ENCODE measurements around the gene EIF3I. TPM values are rescaled to one million over a fixed set of nuclear protein-coding genes. Genes with fewer than 3 reads are reported as not detected.

The EIF3I gene
- total RNA-seq, 3 donors from 2014 or later (not counting 1 experiment from before 2014, with no cell fraction given) = 107 to 126 (median 110) TPM

GRCh38 chr1:32247452-32247851 is 25.2 kb downstream of the EIF3I start:
- WGBS (ENCODE audit: insufficient coverage) = 96% methylated on average over 12 of the region's 12 CpGs
- Mint-ChIP-seq H3K27me3 (ENCODE audit: low read depth in 2 of 2) (no peaks in the 10 kb centered on the region), H3K36me3 (no peaks in the 10 kb centered on the region), H3K9me3 (no peaks in the 10 kb centered on the region), H3K27ac (peak overlapping the region; percentile 93 to 96), H3K4me1 (peaks cover 44 to 55% of the 10 kb centered on the region in 2 donors), H3K4me3 (peak overlapping the region; percentile 75)
- Histone ChIP-seq H3K9me3 (ENCODE audit: control insufficient read depth, insufficient read depth, low read length) (no peaks in the 10 kb centered on the region), H3K27me3 (ENCODE audit: control insufficient read depth, insufficient read depth, low read length) (no peaks in the 10 kb centered on the region), H3K27ac (ENCODE audit: low read length) (peak overlapping the region; percentile 51), H3K36me3 (ENCODE audit: control insufficient read depth, insufficient read depth, low read length) (no peaks in the 10 kb centered on the region), H3K4me3 (ENCODE audit: low read length) (no peak overlapping the region), H3K4me1 (ENCODE audit: control insufficient read depth, insufficient read depth, low read length) (peaks cover 56% of the 10 kb centered on the region)
- ATAC-seq = no peak
- TF ChIP-seq CTCF (IDR thresholded peaks at IDR 0.05) = no peak
- intact Hi-C loops (cut with micrococcal nuclease) = no loop called here
- no peak for DNase-seq

DNA sequence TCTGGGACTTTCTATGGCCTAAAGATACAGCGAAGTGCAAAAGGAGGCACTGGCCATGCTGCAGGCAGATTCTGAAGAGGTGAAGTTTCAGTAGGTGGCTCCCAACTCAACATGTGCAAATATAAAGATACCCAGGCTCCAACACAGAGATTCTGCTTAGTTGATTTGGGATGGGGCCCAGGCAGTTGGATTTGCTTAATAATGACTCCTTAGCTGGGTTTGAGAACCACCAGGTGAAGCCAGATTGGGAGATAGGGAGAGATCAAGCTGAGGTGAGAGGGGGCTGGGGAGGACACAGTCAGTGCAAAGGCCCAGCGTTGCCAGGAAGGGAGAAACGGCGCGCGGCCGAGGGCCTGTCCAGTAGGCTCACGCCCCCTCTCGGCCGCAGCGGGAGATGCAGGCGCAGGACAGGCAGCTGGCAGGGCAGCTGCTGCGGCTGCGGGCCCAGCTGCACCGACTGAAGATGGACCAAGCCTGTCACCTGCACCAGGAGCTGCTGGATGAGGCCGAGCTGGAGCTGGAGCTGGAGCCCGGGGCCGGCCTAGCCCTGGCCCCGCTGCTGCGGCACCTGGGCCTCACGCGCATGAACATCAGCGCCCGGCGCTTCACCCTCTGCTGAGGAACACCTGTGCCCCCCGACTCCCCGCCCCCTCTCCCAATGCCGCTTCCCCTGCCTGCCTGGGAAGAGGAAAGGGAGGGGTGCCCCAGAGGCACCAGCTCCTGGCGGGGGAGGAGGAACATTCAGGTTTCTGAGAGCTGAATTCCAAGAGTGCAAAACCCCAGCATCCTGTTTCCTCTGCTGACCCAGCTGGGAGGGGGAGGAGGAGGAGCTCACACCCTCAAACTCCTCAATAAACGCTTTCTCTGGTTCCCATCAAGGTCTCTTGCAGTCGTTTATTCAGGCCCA is 26.0 kb downstream of the EIF3I start:
- peak overlapping the region; percentile 51 for H3K27ac ChIP-seq (ENCODE audit: low read length)
- no peaks in the 10 kb centered on the region for H3K36me3 Mint-ChIP-seq
- peak; percentile 29 to 63 (median 53) for ATAC-seq
- 8% methylated on average over 28 of the region's 31 CpGs for WGBS (ENCODE audit: insufficient coverage)
- peaks cover 50 to 57% of the 10 kb centered on the region in 2 donors for H3K4me1 Mint-ChIP-seq
- no peak overlapping the region for H3K4me3 ChIP-seq (ENCODE audit: low read length)
- intact Hi-C loops (cut with micrococcal nuclease) = no loop called here
- no peaks in the 10 kb centered on the region for H3K27me3 ChIP-seq (ENCODE audit: control insufficient read depth, insufficient read depth, low read length)
- no peaks in the 10 kb centered on the region for H3K9me3 Mint-ChIP-seq
- H3K27ac Mint-ChIP-seq = peak overlapping the region; percentile 93 to 96
- peak; percentile 91 for TF ChIP-seq CTCF (IDR thresholded peaks at IDR 0.05)
- peak overlapping the region; percentile 100 for H3K4me3 Mint-ChIP-seq
- no peaks in the 10 kb centered on the region for H3K27me3 Mint-ChIP-seq (ENCODE audit: low read depth in 2 of 2)
- peak; percentile 75 to 85 for DNase-seq
- peaks cover 61% of the 10 kb centered on the region for H3K4me1 ChIP-seq (ENCODE audit: control insufficient read depth, insufficient read depth, low read length)
- no peaks in the 10 kb centered on the region for H3K9me3 ChIP-seq (ENCODE audit: control insufficient read depth, insufficient read depth, low read length)
- no peaks in the 10 kb centered on the region for H3K36me3 ChIP-seq (ENCODE audit: control insufficient read depth, insufficient read depth, low read length)

- Mint-ChIP-seq H3K9me3 (no peaks in the 10 kb centered on the region), H3K4me1 (peaks cover 56 to 71% of the 10 kb centered on the region in 2 donors), H3K4me3 (peak overlapping the region; percentile 100), H3K27ac (peak overlapping the region; percentile 93 to 96), H3K27me3 (ENCODE audit: low read depth in 2 of 2) (no peaks in the 10 kb centered on the region), H3K36me3 (no peaks in the 10 kb centered on the region)
- intact Hi-C loops (cut with micrococcal nuclease) = loop anchor here (2.0 to 5.0 kb wide), 3 partner anchors 15 to 41 kb away; no protein-coding TSS in a partner anchor
- H3K36me3 ChIP-seq (ENCODE audit: control insufficient read depth, insufficient read depth, low read length) = no peaks in the 10 kb centered on the region
- peaks cover 79% of the 10 kb centered on the region for H3K4me1 ChIP-seq (ENCODE audit: control insufficient read depth, insufficient read depth, low read length)
- no peak for TF ChIP-seq CTCF (IDR thresholded peaks at IDR 0.05)
- no peaks in the 10 kb centered on the region for H3K27me3 ChIP-seq (ENCODE audit: control insufficient read depth, insufficient read depth, low read length)
- peak; percentile 72 to 85 (median 82) for ATAC-seq
- peak; percentile 72 to 94 for DNase-seq
- peak overlapping the region; percentile 4 for H3K4me3 ChIP-seq (ENCODE audit: low read length)
- H3K27ac ChIP-seq (ENCODE audit: low read length) = peak overlapping the region; percentile 86
- WGBS (ENCODE audit: insufficient coverage) = 4% methylated on average over 9 of the region's 9 CpGs
- no peaks in the 10 kb centered on the region for H3K9me3 ChIP-seq (ENCODE audit: control insufficient read depth, insufficient read depth, low read length)
These were observed 27.8 kb downstream of the EIF3I start for GRCh38 chr1:32249831-32250525.

Data from natural killer cell (primary cell).